ENCODE data around the gene CALHM4. TPM values are rescaled to one million over a fixed set of nuclear protein-coding genes. Genes with fewer than 3 reads are reported as not detected.
A peak's percentile ranks its signal among the peaks of the same experiment; 100 is the strongest.

CALHM4 gene
- total and polyA plus RNA-seq, 2 of the 13 experiments (the other 11 are each of a cell fraction or from before 2014, with no cell fraction given), result not detected

- peak; percentile 98 for TF ChIP-seq ARID4A (CRISPR knock-in tag; IDR thresholded peaks at IDR 0.05; ENCODE audit: borderline replicate concordance)
- TF ChIP-seq THYN1 (CRISPR knock-in tag; IDR thresholded peaks at IDR 0.05; ENCODE audit: borderline replicate concordance, low read depth), result no peak; the same call in 1 of the 2 replicates
- TF ChIP-seq ELF3 (CRISPR knock-in tag; IDR thresholded peaks at IDR 0.05), result peak; percentile 79
- TF ChIP-seq ZNF20 (CRISPR knock-in tag; IDR thresholded peaks at IDR 0.05), result no peak
- peak; percentile 93 for TF ChIP-seq ZSCAN5A (CRISPR knock-in tag; IDR thresholded peaks at IDR 0.05; ENCODE audit: borderline replicate concordance)
- TF ChIP-seq ZNF7 (CRISPR knock-in tag; IDR thresholded peaks at IDR 0.05), result no peak
- TF ChIP-seq BRF2 (CRISPR knock-in tag; IDR thresholded peaks at IDR 0.05), result peak; percentile 97
- TF ChIP-seq ZNF552 (CRISPR knock-in tag; IDR thresholded peaks at IDR 0.05; ENCODE audit: borderline replicate concordance), result peak; percentile 90; the same call in 1 of the 2 replicates
- TF ChIP-seq SOX5 (CRISPR knock-in tag; IDR thresholded peaks at IDR 0.05; ENCODE audit: borderline replicate concordance), result peak; percentile 75
- no peak for TF ChIP-seq SNAI1 (CRISPR knock-in tag; IDR thresholded peaks at IDR 0.05; ENCODE audit: borderline replicate concordance)
- TF ChIP-seq MTERF4 (CRISPR knock-in tag; IDR thresholded peaks at IDR 0.05), result peak; percentile 79; the same call in 1 of the 2 replicates
- TF ChIP-seq ZNF747 (CRISPR knock-in tag; IDR thresholded peaks at IDR 0.05; ENCODE audit: borderline replicate concordance), result peak; percentile 79; the same call in 1 of the 2 replicates
- peak; percentile 93; the same call in 1 of the 2 replicates for TF ChIP-seq NFKB2 (CRISPR knock-in tag; IDR thresholded peaks at IDR 0.05; ENCODE audit: borderline replicate concordance)
- TF ChIP-seq RFXAP (CRISPR knock-in tag; IDR thresholded peaks at IDR 0.05; ENCODE audit: borderline replicate concordance), result peak; percentile 96
- TF ChIP-seq ZNF350 (CRISPR knock-in tag; IDR thresholded peaks at IDR 0.05; ENCODE audit: borderline replicate concordance, low read depth), result peak; percentile 100
Observed at GRCh38 chr6:116570856-116571682, 17.5 kb downstream of the CALHM4 start, which contains the start of gene RWDD1 (continued).
